GM12864 (cell line): ENCODE results near the gene TP53BP2.

ENCODE experiments used
- DNase-seq: peaks from one replicate; pipeline ENCODE4 v3.0.0-alpha.2; 2011; ENCODE audit warnings: low read depth
- H3K4me3 ChIP-seq: 2 replicates; pipeline ENCODE4 v1.5.1; 2011; ENCODE audit warnings: mild to moderate bottlenecking, low read depth, low read length, control low read depth
- TF ChIP-seq, protein P1 (sequence below): IDR thresholded peaks from 2 replicates; pipeline ENCODE4 v1.5.1; 2011; ENCODE audit warnings: low read depth, mild to moderate bottlenecking, moderate library complexity, low read length, control low read depth, inconsistent platforms; ENCODE audit errors: missing control alignments

Gene TP53BP2

DNA sequence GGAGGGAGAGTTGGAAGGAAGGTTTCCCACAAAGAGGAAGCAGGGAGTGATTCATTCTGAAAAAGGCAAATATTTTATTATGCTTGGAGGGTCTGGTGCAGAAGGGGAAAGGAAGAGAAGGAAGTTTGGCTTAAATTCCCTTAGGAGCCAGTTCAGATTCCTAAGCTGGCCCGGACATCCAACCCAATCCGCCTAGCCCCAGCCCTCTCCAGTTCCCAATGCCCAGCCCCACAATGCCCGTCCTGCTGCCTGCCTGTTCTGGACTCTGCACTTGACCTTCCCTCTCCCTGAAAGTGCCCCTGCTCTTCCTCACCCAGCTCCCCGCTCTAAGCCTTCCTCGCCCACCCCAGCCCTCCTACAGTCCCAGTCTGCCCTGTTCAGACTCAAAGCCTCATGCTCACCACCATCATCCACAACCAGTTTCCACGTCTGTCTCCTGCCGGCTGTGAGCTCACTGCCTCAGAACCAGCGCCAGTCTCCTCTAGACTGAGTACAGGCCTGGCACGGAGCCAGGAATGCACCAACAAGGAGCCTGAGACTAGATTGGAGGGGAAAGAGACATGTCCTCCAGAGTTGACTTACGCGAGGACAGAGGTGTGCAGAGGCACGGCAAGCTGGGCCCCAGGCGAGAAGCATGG is 114.5 kb downstream of the TP53BP2 start:
- DNase-seq, result no peak
- TF ChIP-seq, protein P1, sequence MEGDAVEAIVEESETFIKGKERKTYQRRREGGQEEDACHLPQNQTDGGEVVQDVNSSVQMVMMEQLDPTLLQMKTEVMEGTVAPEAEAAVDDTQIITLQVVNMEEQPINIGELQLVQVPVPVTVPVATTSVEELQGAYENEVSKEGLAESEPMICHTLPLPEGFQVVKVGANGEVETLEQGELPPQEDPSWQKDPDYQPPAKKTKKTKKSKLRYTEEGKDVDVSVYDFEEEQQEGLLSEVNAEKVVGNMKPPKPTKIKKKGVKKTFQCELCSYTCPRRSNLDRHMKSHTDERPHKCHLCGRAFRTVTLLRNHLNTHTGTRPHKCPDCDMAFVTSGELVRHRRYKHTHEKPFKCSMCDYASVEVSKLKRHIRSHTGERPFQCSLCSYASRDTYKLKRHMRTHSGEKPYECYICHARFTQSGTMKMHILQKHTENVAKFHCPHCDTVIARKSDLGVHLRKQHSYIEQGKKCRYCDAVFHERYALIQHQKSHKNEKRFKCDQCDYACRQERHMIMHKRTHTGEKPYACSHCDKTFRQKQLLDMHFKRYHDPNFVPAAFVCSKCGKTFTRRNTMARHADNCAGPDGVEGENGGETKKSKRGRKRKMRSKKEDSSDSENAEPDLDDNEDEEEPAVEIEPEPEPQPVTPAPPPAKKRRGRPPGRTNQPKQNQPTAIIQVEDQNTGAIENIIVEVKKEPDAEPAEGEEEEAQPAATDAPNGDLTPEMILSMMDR, result no peak
- H3K4me3 ChIP-seq, result no peak overlapping the region

DNA sequence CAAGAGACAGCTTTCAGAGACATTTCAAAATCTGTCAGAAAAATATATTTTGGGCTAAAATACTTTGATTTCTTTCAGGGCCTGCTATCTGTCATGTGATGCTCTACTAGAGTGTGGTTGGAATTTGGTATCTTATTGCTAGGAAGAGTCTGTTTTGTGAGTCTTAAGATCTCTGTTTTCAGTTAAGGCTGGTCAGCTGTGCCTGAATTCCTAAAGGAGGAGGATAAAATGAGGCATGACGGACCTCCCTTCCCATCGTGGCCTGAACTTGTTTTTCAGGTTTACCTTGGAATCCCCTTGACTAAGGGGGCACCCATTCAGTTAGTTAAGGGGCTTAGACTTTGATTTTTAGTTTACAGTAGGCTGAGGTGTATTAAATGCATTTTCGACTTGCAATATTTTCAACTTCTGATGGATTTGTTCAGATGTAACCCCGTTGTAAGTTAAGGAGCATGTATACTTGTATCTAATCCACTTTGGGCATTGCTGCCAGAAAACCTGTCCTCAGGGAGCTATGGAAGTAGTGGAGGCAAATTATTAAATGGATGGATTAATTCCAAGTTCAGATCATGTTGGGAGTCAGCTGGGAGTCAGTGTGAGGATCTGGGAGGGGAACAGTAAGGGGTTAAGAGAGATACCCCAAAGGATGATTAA is 115.1 kb downstream of the TP53BP2 start:
- H3K4me3 ChIP-seq, result no peak overlapping the region
- TF ChIP-seq, protein P1, result no peak

DNA sequence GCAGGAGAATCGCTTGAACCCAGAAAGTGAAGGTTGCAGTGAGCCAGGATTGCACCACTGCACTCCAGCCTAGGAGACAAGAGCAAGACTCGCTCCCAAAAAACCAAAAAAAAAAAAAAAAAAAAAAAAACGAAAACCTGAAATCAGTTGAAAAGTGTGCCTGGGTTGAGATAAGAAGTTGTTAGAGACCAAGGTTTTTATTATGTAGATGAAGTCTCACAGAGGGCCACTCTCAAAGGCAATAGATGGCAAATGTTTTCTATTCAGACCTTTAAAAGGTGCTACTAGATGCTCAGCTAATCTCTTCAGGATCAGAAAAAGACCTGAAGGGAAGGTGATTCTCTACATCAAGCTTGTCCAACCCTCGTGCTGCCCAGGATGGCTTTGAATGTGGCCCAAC is 115.8 kb downstream of the TP53BP2 start:
- H3K4me3 ChIP-seq, result no peak overlapping the region
- TF ChIP-seq, protein P1, result no peak
- no peak for DNase-seq

More for the DNA sequence above, 115.1 kb downstream of the TP53BP2 start:
- DNase-seq, result no peak
